Endometrium (tissue), 2 donors: ENCODE results near the gene FLAD1.
"Not testable (repeated sequence)": the region's sequence is repeated elsewhere in the genome, so short reads cannot be mapped to it uniquely, and the experiment has no call there.

Experiments
- FAIRE-seq: peaks from 2 replicates; lab custom pipeline; 2012; peaks lifted over from hg19 to GRCh38; lab: Jason Lieb, UNC
- donor health status: control.
- donor health status: control.

The FLAD1 gene

DNA sequence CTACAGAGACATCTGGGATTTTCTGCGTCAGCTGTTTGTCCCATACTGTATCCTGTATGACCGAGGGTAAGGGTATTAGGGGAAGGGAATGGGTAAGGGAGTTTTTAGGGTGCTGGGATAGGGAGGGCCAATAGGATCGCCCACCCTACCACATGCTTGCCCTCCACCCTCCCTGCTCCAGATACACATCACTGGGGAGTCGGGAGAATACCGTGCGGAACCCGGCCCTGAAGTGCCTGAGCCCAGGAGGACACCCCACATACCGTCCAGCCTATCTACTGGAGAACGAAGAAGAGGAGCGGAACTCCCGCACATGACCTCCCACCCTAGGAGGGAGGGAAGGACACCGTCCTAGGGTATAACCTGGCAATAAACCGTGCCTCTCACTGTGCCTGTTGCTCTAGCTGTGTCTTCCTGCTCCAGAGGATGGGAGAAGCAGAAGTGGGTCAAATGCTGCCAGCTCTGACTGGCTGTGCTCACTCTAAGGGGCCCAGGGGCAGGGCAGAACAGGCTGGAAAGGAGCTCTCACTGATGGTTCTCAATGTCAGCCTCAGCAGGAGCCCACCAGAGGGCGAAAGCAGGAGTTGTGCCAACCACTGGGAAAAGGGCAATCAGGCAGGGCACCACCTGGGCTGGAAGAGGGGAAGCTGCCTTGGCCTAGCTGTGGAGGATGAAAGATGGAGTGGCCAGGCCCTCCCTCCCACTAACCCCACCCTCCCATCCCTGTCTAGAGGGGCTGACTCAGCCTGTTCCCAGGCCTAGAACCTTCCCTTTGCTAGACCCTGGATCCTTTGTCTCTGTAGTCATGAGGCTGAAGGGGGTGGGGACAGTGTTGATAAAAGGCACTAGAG lies 9.8 kb downstream of the FLAD1 start:
- no peak for FAIRE-seq

DNA sequence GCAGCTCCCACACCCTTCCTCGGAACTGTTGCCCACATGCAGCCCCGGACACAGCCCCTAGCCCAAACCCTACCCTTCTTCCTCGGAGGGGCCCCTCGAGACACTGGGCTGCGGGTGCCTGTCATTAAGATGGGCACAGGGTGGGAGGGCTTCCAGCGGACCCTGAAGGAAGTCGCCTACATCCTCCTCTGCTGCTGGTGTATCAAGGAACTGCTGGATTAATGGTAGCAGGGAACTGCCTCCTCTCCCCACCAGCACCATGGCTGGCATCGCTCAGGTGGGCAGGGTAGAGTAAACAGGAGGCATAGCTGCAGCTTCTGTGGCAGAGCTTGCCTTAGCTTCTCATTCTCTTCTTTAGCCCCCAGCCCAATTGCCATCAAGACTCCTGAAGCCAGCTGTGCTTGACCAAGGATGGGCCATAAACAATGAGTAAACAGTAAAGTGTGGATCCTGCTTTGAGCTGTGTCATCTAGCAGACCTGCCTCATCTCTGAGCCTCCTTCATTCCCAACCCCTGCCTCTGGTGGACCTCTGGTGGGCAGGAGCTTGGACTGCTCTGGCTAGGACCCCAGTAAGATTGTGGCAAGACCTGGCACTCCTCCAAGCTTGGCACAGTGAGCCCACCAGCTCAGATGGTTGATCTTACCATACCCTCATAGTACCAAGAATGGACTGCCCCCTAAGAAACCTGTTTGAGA lies 10.6 kb downstream of the FLAD1 start, which contains the start of gene LENEP:
TSS of gene LENEP (plus strand) at position 15 of the 697 bp plus-strand sequence. CDS start at position 37, 22 bp downstream.
- FAIRE-seq, result no peak

DNA sequence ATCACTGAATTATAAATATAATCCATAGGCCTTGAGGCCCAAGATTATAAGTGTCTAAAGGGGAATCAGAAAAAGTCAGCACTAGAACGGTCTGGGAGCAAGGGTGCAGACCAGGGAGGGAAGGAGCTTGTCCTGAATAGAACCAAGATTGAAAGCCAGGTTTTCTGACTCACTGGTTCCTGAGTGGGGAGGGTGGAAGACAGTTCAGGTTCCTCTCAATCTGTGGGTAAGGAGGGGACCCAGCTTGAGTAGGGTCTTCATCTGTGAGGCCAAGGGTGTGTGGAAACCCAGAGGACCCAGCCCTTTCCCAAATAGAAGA lies 11.1 kb downstream of the FLAD1 start:
- no peak for FAIRE-seq

DNA sequence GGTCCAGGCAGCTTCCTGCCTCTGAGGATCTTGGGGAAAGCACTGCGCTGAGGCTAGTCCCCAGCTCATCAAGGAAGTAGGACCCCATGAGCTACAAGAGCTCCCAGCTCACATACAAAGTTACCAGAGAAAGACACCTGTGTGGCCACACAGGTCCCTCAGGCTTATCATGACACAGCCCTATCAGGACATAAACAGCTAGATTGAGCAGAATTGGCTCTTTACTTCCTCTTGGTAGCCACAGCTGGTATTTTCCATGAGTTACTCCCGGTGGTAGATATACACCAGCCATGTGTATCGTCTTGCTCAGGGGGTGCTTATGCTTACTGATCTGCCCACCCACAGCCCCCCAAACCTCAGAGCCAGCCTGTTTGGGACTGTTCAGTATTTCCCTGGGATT lies 11.4 kb downstream of the FLAD1 start:
- FAIRE-seq, result no peak

DNA sequence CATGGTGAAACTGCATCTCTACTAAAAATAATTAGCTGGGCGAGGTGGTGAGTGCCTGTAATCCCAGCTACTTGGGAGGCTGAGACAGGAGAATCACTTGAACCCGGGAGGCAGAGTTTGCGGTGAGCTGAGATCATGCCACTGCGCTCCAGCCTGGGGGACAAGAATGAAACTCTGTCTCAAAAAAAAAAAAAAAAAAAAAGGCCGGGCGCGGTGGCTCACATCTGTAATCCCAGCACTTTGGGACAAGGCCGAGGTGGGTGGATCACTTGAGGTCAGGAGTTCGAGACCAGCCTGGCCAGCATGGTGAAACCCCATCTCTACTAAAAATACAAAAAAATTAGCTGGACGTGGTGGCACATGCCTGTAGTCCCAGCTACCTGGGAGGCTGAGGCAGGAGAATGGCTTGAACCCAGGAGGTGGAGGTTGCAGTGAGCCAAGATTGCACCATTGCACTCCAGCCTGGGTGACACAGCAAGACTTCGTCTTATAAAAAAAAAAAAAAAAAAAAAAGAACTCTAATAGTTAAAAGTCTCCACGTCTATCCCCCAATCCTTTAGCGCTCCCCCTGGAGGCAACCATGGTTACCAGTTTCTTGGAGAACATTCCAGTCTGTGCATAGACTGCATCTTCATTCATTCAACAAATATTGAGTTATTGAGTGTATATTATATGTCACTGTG lies 12.3 kb downstream of the FLAD1 start:
- FAIRE-seq, result not testable (repeated sequence)

DNA sequence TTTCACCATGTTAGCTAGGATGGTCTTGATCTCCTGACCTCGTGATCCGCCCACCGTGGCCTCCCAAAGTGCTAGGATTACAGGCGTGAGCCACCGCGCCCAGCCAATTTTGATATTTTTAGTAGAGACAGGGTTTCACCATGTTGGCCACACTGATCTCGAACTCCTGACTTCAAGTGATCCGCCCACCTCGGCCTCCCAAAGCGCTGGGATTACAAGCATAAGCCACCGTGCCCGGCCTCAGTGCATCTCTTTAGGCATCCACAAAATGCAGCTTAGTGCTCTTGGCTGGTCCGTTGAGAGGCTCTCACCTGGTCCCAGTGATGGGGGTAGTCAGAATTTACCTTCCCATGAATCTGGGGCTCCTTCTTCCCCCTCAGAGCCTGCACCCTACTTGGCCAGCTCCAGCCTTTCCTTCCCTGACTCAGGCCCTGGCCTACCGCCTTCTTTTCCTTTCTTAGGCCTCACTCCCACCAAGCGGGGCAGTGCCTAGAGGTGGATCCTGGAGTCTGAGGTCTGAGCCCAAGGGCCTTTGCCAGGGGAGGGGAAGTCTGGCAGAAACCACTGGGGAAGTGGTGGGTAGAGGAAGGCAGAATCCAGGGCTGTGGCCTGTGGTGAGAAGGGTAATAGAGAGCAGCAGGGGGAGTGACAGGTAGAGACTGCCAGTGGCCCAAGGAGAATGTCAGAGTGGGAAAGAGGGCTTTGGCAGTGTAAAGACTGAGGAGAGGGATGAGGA lies 14.0 kb downstream of the FLAD1 start:
- FAIRE-seq, result no peak

DNA sequence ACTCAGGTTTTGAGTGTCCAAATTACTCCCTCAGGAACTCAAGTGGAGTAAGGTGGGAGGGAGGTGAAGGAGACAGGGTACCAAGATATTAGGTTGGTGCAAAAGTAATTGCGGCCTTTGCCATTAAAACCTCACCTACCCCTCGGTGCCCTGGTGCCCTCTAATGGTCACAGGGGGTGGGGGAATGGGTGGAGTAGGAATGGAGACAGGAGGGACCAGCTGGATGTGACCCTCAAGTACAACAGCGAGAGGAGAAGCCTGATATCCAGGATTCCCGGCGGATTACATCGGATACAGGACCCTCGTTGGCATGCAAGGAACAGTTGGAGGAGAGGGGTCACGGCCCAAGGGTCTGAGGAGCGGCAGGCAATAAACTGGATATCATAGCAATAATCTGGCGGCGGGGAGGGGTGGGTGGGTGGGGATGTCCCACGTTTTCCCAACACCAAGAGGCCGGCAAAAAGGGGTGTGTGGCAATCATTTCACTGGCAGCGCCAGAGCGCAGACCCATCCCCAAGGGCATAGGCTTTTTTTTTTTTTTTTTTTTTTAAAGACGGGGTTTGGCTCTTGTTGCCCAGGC lies 15.1 kb downstream of the FLAD1 start:
- FAIRE-seq, result no peak

DNA sequence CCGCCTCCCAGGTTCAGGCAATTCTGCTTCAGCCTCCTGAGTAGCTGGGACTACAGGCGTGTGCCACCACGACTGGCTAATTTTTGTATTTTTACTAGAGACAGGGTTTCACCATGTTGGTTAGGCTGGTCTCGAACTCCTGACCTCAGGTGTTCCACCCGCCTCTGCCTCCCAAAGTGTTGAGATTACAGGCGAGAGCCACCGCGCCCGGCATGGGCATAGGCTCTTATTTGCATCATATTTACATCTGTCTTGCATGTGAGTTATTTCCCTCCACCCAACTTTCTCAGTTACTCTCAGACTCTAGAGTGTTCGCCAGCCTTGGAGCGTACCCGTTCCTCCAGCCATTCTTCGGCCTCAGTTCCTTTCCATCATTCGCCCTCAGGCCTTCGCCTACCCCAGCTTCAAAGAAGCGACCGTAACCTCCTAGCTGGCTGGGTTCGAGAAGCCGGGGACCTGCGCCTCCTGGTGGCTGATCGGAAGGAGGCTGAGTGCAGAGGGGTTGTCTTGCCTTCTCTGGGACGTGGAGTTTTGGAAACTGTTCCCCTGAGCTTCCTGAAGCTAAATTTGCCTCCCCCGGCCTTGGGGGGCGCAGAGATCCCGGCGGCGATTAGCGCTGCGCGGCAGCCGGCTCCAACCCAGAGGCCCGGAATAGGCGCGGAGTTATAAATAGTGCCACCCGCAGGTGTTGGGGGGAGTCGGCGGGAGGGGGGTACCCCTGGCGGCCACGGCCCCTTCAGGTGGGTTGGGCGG lies 15.8 kb downstream of the FLAD1 start:
- FAIRE-seq, result no peak

DNA sequence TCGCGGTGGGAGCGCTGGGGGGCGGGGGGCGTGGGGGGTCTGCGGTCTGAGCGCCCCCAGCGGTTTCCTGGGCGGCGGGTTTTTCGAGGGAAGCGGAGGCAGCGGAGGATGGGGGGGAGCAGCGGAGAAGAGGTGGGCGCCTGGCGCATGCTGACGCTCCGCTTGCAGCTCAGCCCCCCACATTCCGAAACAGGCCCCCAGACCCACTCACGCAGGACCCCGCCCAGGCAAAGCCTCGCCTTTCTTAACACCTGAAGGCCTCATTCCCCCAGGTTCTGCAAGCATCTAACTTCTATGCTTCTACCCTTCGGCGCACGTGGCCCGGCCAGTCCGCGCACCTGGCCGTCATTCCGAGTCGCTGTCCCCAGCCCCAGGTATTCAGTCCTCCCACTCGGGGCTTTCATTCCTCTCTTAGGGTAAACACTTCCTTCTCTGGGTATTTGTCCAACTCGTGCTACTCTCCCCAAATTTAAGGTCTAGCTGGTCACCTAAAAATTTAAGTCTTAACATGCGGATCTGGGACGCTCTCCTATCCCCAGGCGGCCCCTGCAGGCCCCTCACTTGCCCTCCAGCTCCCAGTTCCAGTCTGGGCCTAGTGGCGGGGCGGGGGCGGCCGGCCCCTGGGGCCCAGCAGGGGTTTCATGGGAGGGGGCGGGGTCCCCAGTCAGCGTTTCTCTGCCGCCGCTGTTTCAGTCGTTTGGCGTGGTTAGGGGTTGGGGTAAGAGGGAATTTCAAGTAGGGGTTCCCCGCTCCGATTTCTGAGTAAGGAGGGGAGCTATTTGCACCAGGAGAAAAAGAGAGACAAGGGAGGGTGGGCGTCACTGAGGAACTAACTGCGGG lies 16.6 kb downstream of the FLAD1 start:
- no peak for FAIRE-seq

DNA sequence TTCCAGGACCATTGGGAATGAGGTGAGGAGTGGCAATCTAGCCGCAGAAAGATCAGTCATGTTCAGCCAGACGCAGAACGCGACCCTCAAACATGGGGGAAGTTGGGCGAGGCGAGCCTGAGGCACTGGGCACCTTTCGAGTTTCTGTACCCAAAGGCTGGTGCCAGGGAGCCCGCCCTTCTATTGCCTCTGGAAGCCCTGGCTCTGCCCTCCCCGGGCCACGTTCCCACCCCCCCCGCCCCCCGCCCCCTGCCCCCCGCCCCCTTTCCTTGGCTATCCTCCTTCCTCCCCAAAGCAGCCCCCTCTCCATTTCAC lies 17.2 kb downstream of the FLAD1 start:
- no peak for FAIRE-seq

DNA sequence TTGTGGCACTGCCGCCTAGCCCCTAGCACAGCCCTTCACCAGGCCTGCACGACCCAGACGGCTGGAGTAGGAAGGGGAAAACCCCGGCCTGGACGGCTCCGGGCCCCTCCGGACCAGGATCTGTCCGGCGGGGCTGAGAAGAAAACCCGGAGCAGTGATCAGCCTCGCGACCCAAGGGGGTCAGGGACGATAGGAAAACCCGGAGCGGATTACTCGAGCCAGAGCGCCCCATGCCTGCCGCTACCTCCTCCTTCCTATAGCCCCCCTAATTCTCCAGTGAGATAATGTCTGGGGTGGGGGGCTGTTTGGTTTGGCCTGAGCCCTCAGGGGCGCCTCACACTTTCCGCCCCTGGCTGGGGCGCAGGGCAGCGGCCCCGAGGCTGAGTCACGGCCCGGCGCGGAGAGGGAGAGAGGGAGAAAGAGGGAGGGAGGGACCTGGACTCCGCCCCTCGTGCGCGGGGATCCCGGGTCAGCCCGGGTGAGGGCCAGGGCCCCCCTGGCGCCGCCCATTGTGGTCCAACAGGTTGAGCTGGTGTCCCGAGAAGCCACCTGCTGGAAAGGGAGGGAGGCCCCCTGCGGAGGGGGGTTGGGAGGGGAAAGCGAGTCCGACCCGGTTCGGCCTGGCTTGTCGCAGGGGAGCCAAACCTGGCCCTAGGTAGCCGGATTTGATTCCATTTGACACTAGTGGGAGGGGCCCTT lies 17.7 kb downstream of the FLAD1 start:
- FAIRE-seq, result no peak

DNA sequence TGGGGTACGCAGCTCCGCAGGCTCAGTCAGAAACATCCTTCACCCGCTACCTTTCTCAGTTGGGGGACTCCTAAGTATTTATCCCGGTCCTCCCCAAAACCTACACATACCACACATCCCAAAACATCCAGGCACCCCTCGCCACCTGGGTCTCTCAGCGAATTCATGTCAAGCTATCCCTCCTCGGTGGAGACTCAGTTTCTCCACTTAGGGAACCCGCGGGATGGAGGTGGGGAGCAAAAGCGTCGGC lies 18.2 kb downstream of the FLAD1 start:
- no peak for FAIRE-seq

DNA sequence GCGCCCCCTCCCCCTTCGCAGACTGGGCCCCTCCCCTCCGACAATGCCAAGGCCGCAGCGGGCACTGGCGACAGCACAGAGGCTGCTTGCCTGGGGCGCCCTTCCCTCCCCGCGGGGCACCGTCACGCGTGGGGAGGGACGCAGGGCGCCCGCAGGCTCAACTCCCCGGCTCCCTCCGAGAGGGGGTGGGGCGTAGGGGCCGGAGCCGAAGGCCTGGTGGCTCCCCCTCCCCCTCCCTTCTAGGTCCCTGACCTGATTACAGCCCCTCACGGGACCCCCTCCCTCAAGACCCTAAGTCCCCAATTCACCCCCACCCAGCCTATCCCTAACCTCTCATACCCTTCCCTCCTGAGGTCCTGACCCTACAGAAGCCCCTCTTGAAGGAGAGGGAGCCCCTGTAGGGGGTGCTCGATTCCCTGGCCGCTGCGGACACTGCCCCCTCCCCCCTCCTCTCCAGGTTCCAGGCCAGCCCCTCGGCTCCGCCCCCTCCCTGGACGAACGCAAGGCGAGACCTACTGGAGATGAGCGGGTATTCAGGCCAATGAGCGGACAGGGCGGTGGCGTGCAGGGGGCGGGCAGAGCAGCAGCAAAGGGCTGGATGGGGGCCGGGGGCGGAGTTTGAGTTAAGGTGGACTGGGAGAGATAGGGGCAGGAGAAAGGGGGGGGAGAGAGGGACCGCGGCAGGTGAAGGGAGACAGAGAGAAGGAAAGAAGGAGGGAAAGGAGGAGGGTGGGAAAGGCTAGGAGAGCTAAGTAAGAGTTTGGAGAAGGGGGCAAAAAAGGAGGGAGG lies 18.7 kb downstream of the FLAD1 start:
- no peak for FAIRE-seq

DNA sequence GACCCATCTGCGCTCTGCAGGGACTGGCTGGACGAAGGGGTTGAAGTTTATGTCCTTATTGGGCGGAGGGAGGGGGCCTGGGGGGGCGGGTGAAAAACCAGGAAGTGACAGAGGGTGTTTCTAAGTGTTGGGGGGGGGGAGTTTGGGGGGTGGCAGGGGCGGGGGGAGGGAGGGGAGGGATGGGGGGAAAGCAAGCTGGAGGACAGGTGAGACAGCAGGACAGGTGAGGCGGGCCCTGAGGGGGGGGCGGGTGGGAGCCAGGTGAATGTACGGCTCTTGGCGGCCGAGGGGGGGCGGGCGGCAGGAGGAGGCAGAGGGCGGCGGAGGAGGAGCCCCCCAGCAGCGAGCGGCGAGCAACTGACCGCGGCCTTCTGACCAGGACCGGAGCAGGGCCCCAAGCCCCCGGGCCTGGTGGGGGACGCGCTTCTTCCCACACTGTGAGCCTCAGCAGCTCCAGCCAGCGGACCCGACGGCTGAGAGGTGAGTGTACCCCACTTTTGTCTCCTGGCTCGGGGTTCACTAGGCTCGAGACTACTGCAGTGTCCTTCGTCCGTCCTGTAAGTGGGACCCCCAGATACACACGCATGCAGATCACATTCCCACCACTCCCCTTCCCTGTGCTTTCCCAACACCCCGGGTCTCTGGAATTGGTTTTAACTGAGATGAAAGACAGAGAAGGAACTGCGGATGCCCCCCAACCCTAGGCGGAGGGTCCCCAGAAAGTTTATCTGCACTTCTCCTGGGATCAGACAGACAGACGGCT lies 19.5 kb downstream of the FLAD1 start, which contains the start of gene ZBTB7B:
TSS of gene ZBTB7B (plus strand) at position 339 of the 763 bp plus-strand sequence. CDS start 11,859 bp downstream, outside the sequence.
- no peak for FAIRE-seq

DNA sequence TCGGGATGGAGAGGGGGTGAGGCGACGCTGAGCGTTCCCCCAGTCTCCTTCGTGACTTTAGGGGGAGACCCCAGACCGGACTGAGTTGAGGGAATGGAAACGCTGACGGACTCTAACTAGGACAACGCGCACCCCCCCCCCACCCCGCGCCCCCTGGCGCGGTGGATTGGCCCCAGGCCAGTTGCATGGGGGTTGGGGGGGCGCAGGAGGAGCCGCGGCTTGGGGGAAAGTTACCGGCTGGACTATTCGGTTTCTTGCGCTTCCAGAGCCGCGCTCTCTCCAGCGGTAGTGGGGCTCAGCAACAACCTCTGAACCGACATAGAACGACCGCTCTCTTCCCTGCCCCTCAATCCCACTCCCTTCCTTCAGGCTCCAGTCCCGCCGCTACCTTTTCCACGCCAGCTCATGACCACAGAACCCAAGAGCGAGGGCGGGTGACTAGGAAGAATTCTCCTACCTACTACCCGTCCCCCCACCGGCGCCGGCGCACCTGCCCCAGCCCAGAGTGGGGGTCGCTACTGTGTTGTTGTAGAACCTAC lies 20.2 kb downstream of the FLAD1 start:
- FAIRE-seq, result no peak

DNA sequence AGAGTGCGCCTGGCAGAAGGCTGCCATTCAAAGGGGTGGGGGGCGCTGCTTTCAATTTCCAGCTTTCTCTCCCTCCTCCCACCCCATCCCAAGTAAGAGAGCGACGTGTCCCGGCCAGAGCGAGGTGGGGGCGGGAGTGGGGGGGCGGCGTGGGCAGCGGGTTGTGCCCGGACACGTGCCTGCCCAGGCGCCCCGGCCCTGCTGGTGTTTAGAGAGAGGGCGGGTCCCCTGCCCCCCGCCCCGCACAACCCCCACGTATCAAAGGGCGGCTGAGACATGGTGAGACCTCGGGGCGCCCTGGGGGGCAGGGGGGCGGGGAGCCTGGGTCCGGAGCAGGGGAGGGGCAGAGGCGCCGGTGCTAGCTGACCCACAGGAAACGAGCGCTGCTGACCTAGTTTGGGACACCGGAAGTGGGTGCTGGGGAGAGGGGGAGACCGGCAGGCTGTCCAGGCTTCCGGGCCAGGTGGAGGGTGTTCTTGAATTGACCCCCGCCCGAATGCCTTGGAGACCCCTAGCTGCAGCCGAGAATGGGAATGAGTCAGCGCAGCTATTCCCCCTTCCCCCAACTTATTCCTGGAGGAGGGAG lies 20.7 kb downstream of the FLAD1 start:
- FAIRE-seq, result no peak

DNA sequence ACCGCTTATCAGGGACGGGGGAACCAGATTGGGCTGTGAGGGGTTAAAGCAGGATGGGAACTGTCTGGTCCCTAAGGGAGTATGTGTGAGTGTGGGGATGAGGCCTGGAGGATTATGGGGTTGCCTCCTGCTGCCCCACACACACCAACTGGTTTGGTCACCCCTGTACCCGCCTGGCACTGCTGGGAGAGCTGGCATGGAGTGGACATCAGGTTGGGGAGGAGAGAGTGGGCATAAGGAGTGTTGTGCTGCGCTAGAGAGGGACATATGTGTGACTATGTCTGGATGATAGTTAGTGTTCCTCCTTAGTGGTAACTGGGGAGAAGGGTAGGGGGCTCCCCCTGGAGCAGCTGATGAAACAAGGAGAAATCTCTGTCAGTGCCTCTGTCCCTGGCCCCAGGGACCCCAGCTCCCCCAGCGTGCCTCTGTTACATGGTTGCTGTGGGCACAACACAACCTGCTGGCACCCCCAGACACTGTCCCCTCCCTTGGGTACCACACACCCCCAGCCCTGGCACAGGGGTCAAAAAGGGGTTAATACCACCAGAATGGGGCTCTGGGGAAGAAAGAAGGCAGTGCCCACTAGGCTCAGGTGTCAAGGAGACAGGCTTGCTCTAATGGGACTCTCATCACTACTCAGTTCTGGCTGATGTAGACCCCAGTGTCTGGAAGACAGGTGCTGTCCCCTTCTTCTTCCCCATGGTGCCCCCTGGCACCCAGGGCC lies 21.4 kb downstream of the FLAD1 start:
- no peak for FAIRE-seq
